Activated naive CD8-positive, alpha-beta T cell treated with anti-CD3 and anti-CD28 coated beads for 36 hours (primary cell): Measurements from ENCODE around the gene CHI3L2. TPM values are rescaled to one million over a fixed set of nuclear protein-coding genes. Genes with fewer than 3 reads are reported as not detected.

Experiments
- DNase-seq: peaks from one replicate; pipeline ENCODE4 v3.0.0; 2021
- H3K27ac Mint-ChIP-seq: one replicate; pipeline ENCODE4 v1.8.0; 2022; ENCODE audit warnings: mild to moderate bottlenecking, moderate library complexity, mixed read lengths
- H3K27me3 Mint-ChIP-seq: one replicate; pipeline ENCODE4 v1.8.0; 2022; ENCODE audit warnings: mild to moderate bottlenecking, mixed read lengths
- H3K36me3 Mint-ChIP-seq: one replicate; pipeline ENCODE4 v1.8.0; 2021; ENCODE audit warnings: mild to moderate bottlenecking, mixed read lengths
- H3K4me1 Mint-ChIP-seq: one replicate; pipeline ENCODE4 v1.8.0; 2021; ENCODE audit warnings: mixed read lengths
- H3K4me3 Mint-ChIP-seq: one replicate; pipeline ENCODE4 v1.8.0; 2022; ENCODE audit warnings: mild to moderate bottlenecking, moderate library complexity, mixed read lengths
- H3K9me3 Mint-ChIP-seq: one replicate; pipeline ENCODE4 v1.8.0; 2022; ENCODE audit warnings: mixed read lengths
- total RNA-seq, 2 experiments: library from RNA; stranded (reverse); gene quantifications; one replicate each; pipeline ENCODE4 v1.2.3, GENCODE V29; 2021

The CHI3L2 gene
- 1 to 10 TPM; 5.1 to 9.2 TPM for total RNA-seq

- no peaks in the 10 kb centered on the region for H3K27me3 Mint-ChIP-seq
- peaks cover 1% of the 10 kb centered on the region for H3K36me3 Mint-ChIP-seq
- DNase-seq, result no peak
- peak within 1 kb of the TSS; percentile 62 for H3K27ac Mint-ChIP-seq
- H3K9me3 Mint-ChIP-seq, result no peaks in the 10 kb centered on the region
- H3K4me1 Mint-ChIP-seq, result peaks cover 72% of the 10 kb centered on the region
- H3K4me3 Mint-ChIP-seq, result no peak within 1 kb of the TSS
Measured at GRCh38 chr1:111227434-111227833, at the start of gene CHI3L2. CHI3L2 (plus strand) TSS chr1:111227713; CDS start chr1:111227730, 17 bp downstream.

GRCh38 chr1:111179968-111180533 lies 47.5 kb upstream of the CHI3L2 start:
- Mint-ChIP-seq H3K27ac (peak overlapping the region; percentile 22), H3K9me3 (no peaks in the 10 kb centered on the region), H3K4me1 (peaks cover 44% of the 10 kb centered on the region), H3K27me3 (no peaks in the 10 kb centered on the region), H3K4me3 (no peak overlapping the region), H3K36me3 (peaks cover 46% of the 10 kb centered on the region)
- DNase-seq, result no peak

GRCh38 chr1:111182052-111182451 lies 45.5 kb upstream of the CHI3L2 start:
- Mint-ChIP-seq H3K4me1 (peaks cover 57% of the 10 kb centered on the region), H3K36me3 (peaks cover 63% of the 10 kb centered on the region), H3K27ac (peak overlapping the region; percentile 55), H3K4me3 (no peak overlapping the region), H3K27me3 (no peaks in the 10 kb centered on the region), H3K9me3 (no peaks in the 10 kb centered on the region)
- DNase-seq, result no peak

GRCh38 chr1:111183308-111184069 lies 44.0 kb upstream of the CHI3L2 start:
- H3K27ac Mint-ChIP-seq, result peak overlapping the region; percentile 64
- peaks cover 71% of the 10 kb centered on the region for H3K4me1 Mint-ChIP-seq
- H3K36me3 Mint-ChIP-seq, result peaks cover 74% of the 10 kb centered on the region
- no peak for DNase-seq
- no peaks in the 10 kb centered on the region for H3K9me3 Mint-ChIP-seq
- no peak overlapping the region for H3K4me3 Mint-ChIP-seq
- H3K27me3 Mint-ChIP-seq, result no peaks in the 10 kb centered on the region

- no peaks in the 10 kb centered on the region for H3K9me3 Mint-ChIP-seq
- H3K4me3 Mint-ChIP-seq, result no peak overlapping the region
- H3K27me3 Mint-ChIP-seq, result no peaks in the 10 kb centered on the region
- H3K27ac Mint-ChIP-seq, result peak overlapping the region; percentile 42
- H3K36me3 Mint-ChIP-seq, result peaks cover 79% of the 10 kb centered on the region
- no peak for DNase-seq
- peaks cover 78% of the 10 kb centered on the region for H3K4me1 Mint-ChIP-seq
Measured at GRCh38 chr1:111184663-111185062, 42.9 kb upstream of the CHI3L2 start.

- no peak for DNase-seq
- Mint-ChIP-seq H3K9me3 (peaks cover 4% of the 10 kb centered on the region), H3K27me3 (no peaks in the 10 kb centered on the region), H3K4me1 (peaks cover 97% of the 10 kb centered on the region), H3K27ac (peak overlapping the region; percentile 100), H3K4me3 (no peak overlapping the region), H3K36me3 (peaks cover 97% of the 10 kb centered on the region)
Measured at GRCh38 chr1:111190931-111191451, 36.5 kb upstream of the CHI3L2 start.

- Mint-ChIP-seq H3K4me3 (no peak overlapping the region), H3K27ac (peak overlapping the region; percentile 100), H3K4me1 (peaks cover 97% of the 10 kb centered on the region), H3K27me3 (no peaks in the 10 kb centered on the region), H3K9me3 (peaks cover 4% of the 10 kb centered on the region), H3K36me3 (peaks cover 99% of the 10 kb centered on the region)
- no peak for DNase-seq
Measured at GRCh38 chr1:111191496-111191895, 36.0 kb upstream of the CHI3L2 start.

GRCh38 chr1:111192074-111192473 lies 35.4 kb upstream of the CHI3L2 start:
- peaks cover 99% of the 10 kb centered on the region for H3K36me3 Mint-ChIP-seq
- H3K4me1 Mint-ChIP-seq, result peaks cover 97% of the 10 kb centered on the region
- no peak for DNase-seq
- H3K27ac Mint-ChIP-seq, result peak overlapping the region; percentile 100
- peak overlapping the region; percentile 8 for H3K4me3 Mint-ChIP-seq
- peaks cover 4% of the 10 kb centered on the region for H3K9me3 Mint-ChIP-seq
- no peaks in the 10 kb centered on the region for H3K27me3 Mint-ChIP-seq

- H3K9me3 Mint-ChIP-seq, result peaks cover 4% of the 10 kb centered on the region
- H3K36me3 Mint-ChIP-seq, result peaks cover 99% of the 10 kb centered on the region
- peaks cover 92% of the 10 kb centered on the region for H3K4me1 Mint-ChIP-seq
- no peak for DNase-seq
- H3K4me3 Mint-ChIP-seq, result peak overlapping the region; percentile 100
- peak overlapping the region; percentile 100 for H3K27ac Mint-ChIP-seq
- H3K27me3 Mint-ChIP-seq, result no peaks in the 10 kb centered on the region
Measured at GRCh38 chr1:111192658-111193519, 34.6 kb upstream of the CHI3L2 start.

GRCh38 chr1:111193712-111194480 lies 33.6 kb upstream of the CHI3L2 start:
- Mint-ChIP-seq H3K27me3 (no peaks in the 10 kb centered on the region), H3K9me3 (peaks cover 4% of the 10 kb centered on the region), H3K36me3 (peaks cover 99% of the 10 kb centered on the region), H3K4me3 (peak overlapping the region; percentile 100), H3K27ac (peak overlapping the region; percentile 100), H3K4me1 (peaks cover 82% of the 10 kb centered on the region)
- no peak for DNase-seq

- Mint-ChIP-seq H3K4me3 (peak overlapping the region; percentile 100), H3K36me3 (peaks cover 99% of the 10 kb centered on the region), H3K27ac (peak overlapping the region; percentile 100), H3K27me3 (no peaks in the 10 kb centered on the region), H3K4me1 (peaks cover 70% of the 10 kb centered on the region), H3K9me3 (peaks cover 4% of the 10 kb centered on the region)
- DNase-seq, result no peak
Measured at GRCh38 chr1:111195002-111195684, 32.4 kb upstream of the CHI3L2 start.

GRCh38 chr1:111196213-111196612 lies 31.3 kb upstream of the CHI3L2 start:
- Mint-ChIP-seq H3K4me1 (peaks cover 66% of the 10 kb centered on the region), H3K36me3 (peaks cover 94% of the 10 kb centered on the region), H3K4me3 (peak overlapping the region; percentile 100), H3K27me3 (no peaks in the 10 kb centered on the region), H3K9me3 (no peaks in the 10 kb centered on the region), H3K27ac (peak overlapping the region; percentile 100)
- no peak for DNase-seq

- Mint-ChIP-seq H3K9me3 (no peaks in the 10 kb centered on the region), H3K4me1 (peaks cover 65% of the 10 kb centered on the region), H3K27ac (peak overlapping the region; percentile 100), H3K27me3 (no peaks in the 10 kb centered on the region), H3K4me3 (peak overlapping the region; percentile 100), H3K36me3 (peaks cover 79% of the 10 kb centered on the region)
- peak; percentile 52 for DNase-seq
Measured at GRCh38 chr1:111197598-111198284, 29.8 kb upstream of the CHI3L2 start.
